Mammary epithelial cell (primary cell): ENCODE results near the gene FDXR.
"Not testable (repeated sequence)": the region's sequence is repeated elsewhere in the genome, so short reads cannot be mapped to it uniquely, and the experiment has no call there.

Source experiments
- CTCF ChIP-seq, 2 donors: IDR thresholded peaks in 1 of 2; conservative IDR thresholded peaks in 1 of 2; 2 replicates each; pipeline ENCODE4 v1.5.1; 2011 to 2012; ENCODE audit warnings: inconsistent platforms in 2 of 2, low read length in 2 of 2, mild to moderate bottlenecking in 2 of 2, control low read depth in 1 of 2, low read depth in 1 of 2; ENCODE audit not compliant: insufficient read depth in 1 of 2; ENCODE audit errors: extremely low read depth in 1 of 2
- EZH2 ChIP-seq: IDR thresholded peaks from 2 replicates; pipeline ENCODE4 v1.6.1; 2012; ENCODE audit warnings: low read length, inconsistent platforms, borderline replicate concordance

GRCh38 chr17:74906214-74906793, 33.5 kb upstream of the FDXR start:
- not testable (repeated sequence) for TF ChIP-seq CTCF (conservative IDR thresholded peaks at IDR 0.05 in 1 of 2, IDR thresholded peaks at IDR 0.05 in 1 of 2; ENCODE audit: extremely low read depth in 1 of 2, insufficient read depth in 1 of 2, low read depth in 1 of 2, low read length in 2 of 2); EZH2
